ENCODE results near the gene PACS2.
A peak's percentile ranks its signal among the peaks of the same experiment; 100 is the strongest.

PACS2 gene

GRCh38 chr14:105427412-105427811 lies 112.9 kb downstream of the PACS2 start:
- no peak overlapping the region for H3K4me3 ChIP-seq (ENCODE audit: low read depth, low read length)
- no peak for TF ChIP-seq CTCF (conservative IDR thresholded peaks at IDR 0.05; ENCODE audit: low read depth, low read length)
- no peak for DNase-seq (ENCODE audit: low read depth)

- no peak for TF ChIP-seq CTCF (conservative IDR thresholded peaks at IDR 0.05; ENCODE audit: low read depth, low read length)
- H3K4me3 ChIP-seq (ENCODE audit: low read depth, low read length), result no peak overlapping the region
- no peak for DNase-seq (ENCODE audit: low read depth)
Measured at GRCh38 chr14:105427936-105428485, 113.5 kb downstream of the PACS2 start.

DNA sequence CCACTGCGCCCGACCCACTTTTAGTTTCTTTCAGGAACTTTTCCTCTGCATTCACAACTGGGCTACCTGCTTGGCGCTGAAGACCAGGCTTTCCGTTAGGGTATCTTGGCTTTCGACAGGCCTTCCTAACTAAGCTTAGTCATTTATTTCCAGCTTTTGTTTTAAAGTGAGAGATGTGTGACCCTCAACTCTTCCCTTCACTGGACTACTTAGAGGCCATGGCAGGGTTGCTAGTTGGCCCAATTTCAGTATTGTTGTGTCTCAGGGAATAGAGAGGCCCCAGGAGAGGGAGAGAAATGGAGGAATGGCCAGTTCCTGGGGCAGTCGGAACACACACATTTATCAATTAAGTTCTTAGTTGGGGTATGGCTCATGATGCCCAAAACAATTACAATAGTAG lies 115.5 kb downstream of the PACS2 start:
- TF ChIP-seq CTCF (conservative IDR thresholded peaks at IDR 0.05; ENCODE audit: low read depth, low read length), result no peak
- no peak overlapping the region for H3K4me3 ChIP-seq (ENCODE audit: low read depth, low read length)
- DNase-seq (ENCODE audit: low read depth), result no peak

- no peak for TF ChIP-seq CTCF (conservative IDR thresholded peaks at IDR 0.05; ENCODE audit: low read depth, low read length)
- peak; percentile 72 for DNase-seq (ENCODE audit: low read depth)
- no peak overlapping the region for H3K4me3 ChIP-seq (ENCODE audit: low read depth, low read length)
Measured at GRCh38 chr14:105430565-105430964, 116.0 kb downstream of the PACS2 start.

GRCh38 chr14:105431256-105431655 lies 116.7 kb downstream of the PACS2 start:
- no peak for DNase-seq (ENCODE audit: low read depth)
- no peak overlapping the region for H3K4me3 ChIP-seq (ENCODE audit: low read depth, low read length)
- no peak for TF ChIP-seq CTCF (conservative IDR thresholded peaks at IDR 0.05; ENCODE audit: low read depth, low read length)

DNA sequence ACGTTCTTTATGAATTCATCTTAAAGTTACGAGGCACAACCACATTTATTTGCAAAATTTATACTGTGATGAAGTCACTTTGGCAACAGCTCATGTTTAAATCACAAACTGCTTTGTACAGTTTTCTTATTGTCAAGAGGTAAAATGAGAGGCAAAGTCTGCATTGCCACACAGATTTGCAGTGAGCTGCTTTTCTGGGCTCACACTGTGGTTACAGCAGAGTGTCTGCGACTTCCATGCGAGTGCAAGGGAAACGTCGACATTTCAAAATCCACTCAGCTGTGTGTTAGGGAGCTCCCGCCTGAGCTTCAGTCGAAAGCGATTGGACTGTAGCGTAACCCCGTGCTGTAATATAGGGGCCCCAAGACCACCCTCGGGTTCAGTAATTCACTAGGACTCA lies 118.1 kb downstream of the PACS2 start:
- TF ChIP-seq CTCF (conservative IDR thresholded peaks at IDR 0.05; ENCODE audit: low read depth, low read length), result no peak
- H3K4me3 ChIP-seq (ENCODE audit: low read depth, low read length), result no peak overlapping the region
- DNase-seq (ENCODE audit: low read depth), result no peak

GRCh38 chr14:105433161-105433605 lies 118.6 kb downstream of the PACS2 start:
- no peak overlapping the region for H3K4me3 ChIP-seq (ENCODE audit: low read depth, low read length)
- no peak for DNase-seq (ENCODE audit: low read depth)
- TF ChIP-seq CTCF (conservative IDR thresholded peaks at IDR 0.05; ENCODE audit: low read depth, low read length), result no peak
